Measurements from ENCODE around the gene ALOXE3. TPM values are rescaled to one million over a fixed set of nuclear protein-coding genes. Genes with fewer than 3 reads are reported as not detected.
"Not testable (repeated sequence)": the region's sequence is repeated elsewhere in the genome, so short reads cannot be mapped to it uniquely, and the experiment has no call there.

Gene ALOXE3
- polyA plus RNA-seq, 1 experiment = 0.04 TPM

- Histone ChIP-seq H3K9me3 (ENCODE audit: control insufficient read depth, insufficient read depth, low read length) (no peaks in the 10 kb centered on the region; the same call in 1 of the 2 replicates), H3K27ac (ENCODE audit: low read depth, low read length) (no peak overlapping the region), H3K4me3 (ENCODE audit: low read depth, low read length) (no peak overlapping the region), H3K27me3 (ENCODE audit: control insufficient read depth, insufficient read depth, low read length) (peaks cover 39% of the 10 kb centered on the region)
- DNase-seq (ENCODE audit: low read depth, low spot score) = no peak
- ChIA-PET CTCF (interaction anchor here (1.3 to 3.8 kb wide), 4 partner anchors 9 to 49 kb away, joined by 3 to 25 read pairs (median 18); partner anchors contain the start of gene ALOXE3), POLR2A (no interaction called here)
- TF ChIP-seq CTCF (IDR thresholded peaks at IDR 0.05; ENCODE audit: low read depth, low read length) = no peak
Measured at GRCh38 chr17:8108972-8109660, 9.2 kb downstream of the ALOXE3 start.

- CTCF ChIA-PET = interaction anchor here (0.8 to 3.9 kb wide), 2 partner anchors 12 to 13 kb away, joined by 5 to 19 read pairs; partner anchors contain the start of gene ALOXE3
- POLR2A ChIA-PET; H3K9me3 ChIP-seq (ENCODE audit: control insufficient read depth, insufficient read depth, low read length); DNase-seq (ENCODE audit: low read depth, low spot score); H3K4me3 ChIP-seq (ENCODE audit: low read depth, low read length); H3K27ac ChIP-seq (ENCODE audit: low read depth, low read length): not testable (repeated sequence)
- H3K27me3 ChIP-seq (ENCODE audit: control insufficient read depth, insufficient read depth, low read length) = peaks cover 35% of the 10 kb centered on the region
Measured at GRCh38 chr17:8106980-8107379, 11.3 kb downstream of the ALOXE3 start.

GRCh38 chr17:8105957-8106398 lies 12.3 kb downstream of the ALOXE3 start:
- no peak for DNase-seq (ENCODE audit: low read depth, low spot score)
- peaks cover 27% of the 10 kb centered on the region for H3K27me3 ChIP-seq (ENCODE audit: control insufficient read depth, insufficient read depth, low read length)
- CTCF ChIA-PET = interaction anchor here (1.0 to 3.9 kb wide), 3 partner anchors 13 to 62 kb away, joined by 3 to 19 read pairs (median 4); partner anchors contain the start of gene ALOXE3
- TF ChIP-seq CTCF (IDR thresholded peaks at IDR 0.05; ENCODE audit: low read depth, low read length) = no peak
- H3K4me3 ChIP-seq (ENCODE audit: low read depth, low read length) = no peak overlapping the region
- no peaks in the 10 kb centered on the region; the same call in 1 of the 2 replicates for H3K9me3 ChIP-seq (ENCODE audit: control insufficient read depth, insufficient read depth, low read length)
- POLR2A ChIA-PET = no interaction called here
- no peak overlapping the region for H3K27ac ChIP-seq (ENCODE audit: low read depth, low read length)

- Histone ChIP-seq H3K9me3 (ENCODE audit: control insufficient read depth, insufficient read depth, low read length) (no peaks in the 10 kb centered on the region; the same call in 1 of the 2 replicates), H3K27me3 (ENCODE audit: control insufficient read depth, insufficient read depth, low read length) (peaks cover 21% of the 10 kb centered on the region), H3K4me3 (ENCODE audit: low read depth, low read length) (no peak overlapping the region), H3K27ac (ENCODE audit: low read depth, low read length) (no peak overlapping the region)
- POLR2A ChIA-PET = no interaction called here
- CTCF ChIA-PET = interaction anchor here (1.5 to 4.2 kb wide), 3 partner anchors 12 to 25 kb away, joined by 4 to 24 read pairs (median 19); partner anchors contain the start of gene ALOXE3
- no peak for DNase-seq (ENCODE audit: low read depth, low spot score)
- TF ChIP-seq CTCF (IDR thresholded peaks at IDR 0.05; ENCODE audit: low read depth, low read length) = no peak
Measured at GRCh38 chr17:8104911-8105310, 13.4 kb downstream of the ALOXE3 start.

- no peak for TF ChIP-seq CTCF (IDR thresholded peaks at IDR 0.05; ENCODE audit: low read depth, low read length)
- peaks cover 12% of the 10 kb centered on the region for H3K27me3 ChIP-seq (ENCODE audit: control insufficient read depth, insufficient read depth, low read length)
- H3K27ac ChIP-seq (ENCODE audit: low read depth, low read length) = no peak overlapping the region
- ChIA-PET POLR2A (no interaction called here), CTCF (interaction anchor here (0.6 to 4.2 kb wide), 5 partner anchors 11 to 328 kb away, joined by 3 to 24 read pairs (median 6); partner anchors contain the start of gene ALOXE3)
- no peak overlapping the region for H3K4me3 ChIP-seq (ENCODE audit: low read depth, low read length)
- no peak for DNase-seq (ENCODE audit: low read depth, low spot score)
- no peaks in the 10 kb centered on the region for H3K9me3 ChIP-seq (ENCODE audit: control insufficient read depth, insufficient read depth, low read length)
Measured at GRCh38 chr17:8103549-8103948, 14.8 kb downstream of the ALOXE3 start.

Data from AG04450 (cell line).